Liver (tissue), 9 donors: ENCODE measurements around the gene APOA1. TPM values are rescaled to one million over a fixed set of nuclear protein-coding genes. Genes with fewer than 3 reads are reported as not detected.
A peak's percentile ranks its signal among the peaks of the same experiment; 100 is the strongest.

Source experiments
- DNase-seq: peaks from one replicate; pipeline ENCODE4 v3.0.0-alpha.2; 2017; ENCODE audit warnings: low spot score
- H3K27ac ChIP-seq, 2 donors: one replicate each; pipeline ENCODE4 v1.7.0; 2013; ENCODE audit warnings: inconsistent platforms in 2 of 2, low read length in 2 of 2, control low read depth in 1 of 2, low read depth in 1 of 2, mild to moderate bottlenecking in 1 of 2
- H3K27me3 ChIP-seq, 4 donors: one replicate each; pipeline versions ENCODE4 v1.6.1 to v1.7.0; 2013; ENCODE audit warnings: low read length in 3 of 4, inconsistent platforms in 1 of 4, mild to moderate bottlenecking in 1 of 4, moderate library complexity in 1 of 4; ENCODE audit not compliant: control insufficient read depth in 4 of 4, insufficient read depth in 4 of 4
- H3K36me3 ChIP-seq, 4 donors: one replicate each; pipeline versions ENCODE4 v1.6.1 to v1.7.0; 2013; ENCODE audit warnings: low read length in 3 of 4, mild to moderate bottlenecking in 3 of 4, low read depth in 1 of 4, moderate library complexity in 1 of 4; ENCODE audit not compliant: control insufficient read depth in 4 of 4, insufficient read depth in 3 of 4
- H3K4me1 ChIP-seq, 4 donors: one replicate each; pipeline versions ENCODE4 v1.6.1 to v1.7.0; 2013; ENCODE audit warnings: low read length in 3 of 4, mild to moderate bottlenecking in 3 of 4, moderate library complexity in 1 of 4; ENCODE audit not compliant: control insufficient read depth in 4 of 4, insufficient read depth in 4 of 4
- H3K4me3 ChIP-seq, 3 donors: one replicate each; pipeline versions ENCODE4 v1.6.1 to v1.7.0; 2013; ENCODE audit warnings: low read length in 3 of 3, control low read depth in 1 of 3, low read depth in 1 of 3, mild to moderate bottlenecking in 1 of 3
- H3K9ac ChIP-seq, 2 donors: one replicate each; pipeline ENCODE4 v1.7.0; 2013; ENCODE audit warnings: low read length in 2 of 2, mild to moderate bottlenecking in 2 of 2, moderate library complexity in 2 of 2, control low read depth in 1 of 2, low read depth in 1 of 2
- H3K9me3 ChIP-seq, 4 donors: one replicate each; pipeline versions ENCODE4 v1.6.1 to v1.7.0; 2013; ENCODE audit warnings: low read length in 3 of 4; ENCODE audit not compliant: control insufficient read depth in 4 of 4
- FOXA1 ChIP-seq: IDR thresholded peaks from 2 replicates; pipeline ENCODE4 v1.6.1; 2016; ENCODE audit warnings: antibody characterized with exemption
- GABPA ChIP-seq, 2 donors: IDR thresholded peaks in 1 of 2; conservative IDR thresholded peaks in 1 of 2; 2 replicates each; pipeline ENCODE4 v1.6.1; 2016; ENCODE audit warnings: antibody characterized with exemption in 2 of 2, mild to moderate bottlenecking in 1 of 2, moderate library complexity in 1 of 2
- HNF4A ChIP-seq, 2 donors: conservative IDR thresholded peaks; 2 replicates each; pipeline ENCODE4 v1.6.1; 2016; ENCODE audit warnings: antibody characterized with exemption in 2 of 2, mild to moderate bottlenecking in 2 of 2
- HNF4G ChIP-seq: IDR thresholded peaks from 2 replicates; pipeline ENCODE4 v1.6.1; 2016; ENCODE audit warnings: antibody characterized with exemption
- JUND ChIP-seq, 2 donors: IDR thresholded peaks; 2 replicates each; pipeline ENCODE4 v1.6.1; 2016; ENCODE audit warnings: antibody characterized with exemption in 2 of 2
- NR2F2 ChIP-seq: IDR thresholded peaks from 2 replicates; pipeline ENCODE4 v1.6.1; 2016; ENCODE audit warnings: antibody characterized with exemption
- RAD21 ChIP-seq, 2 donors: IDR thresholded peaks; 2 replicates each; pipeline ENCODE4 v1.6.1; 2016; ENCODE audit warnings: antibody characterized with exemption in 2 of 2, mild to moderate bottlenecking in 2 of 2
- RXRA ChIP-seq, 2 donors: IDR thresholded peaks; 2 replicates each; pipeline ENCODE4 v1.6.1; 2017 to 2018; ENCODE audit warnings: antibody characterized with exemption in 2 of 2, mild to moderate bottlenecking in 1 of 2
- SP1 ChIP-seq: IDR thresholded peaks from 2 replicates; pipeline ENCODE4 v1.6.1; 2018; ENCODE audit warnings: antibody characterized with exemption, mild to moderate bottlenecking
- TAF1 ChIP-seq: conservative IDR thresholded peaks from 2 replicates; pipeline ENCODE4 v1.6.1; 2016; ENCODE audit warnings: antibody characterized with exemption, mild to moderate bottlenecking
- YY1 ChIP-seq: IDR thresholded peaks from 2 replicates; pipeline ENCODE4 v1.6.1; 2016; ENCODE audit warnings: antibody characterized with exemption, mild to moderate bottlenecking
- WGBS: extraction: QIAGEN DNeasy Blood & Tissue Kit; methylation state at CpG from one replicate; pipeline ENCODE4 v1.1.7; 2013; 5-methylcytosine and 5-hydroxymethylcytosine counted together
- polyA plus RNA-seq, 2 donors: library from polyadenylated mRNA; stranded (reverse) in 1 of 2; unstranded in 1 of 2; fragments of 200-250 nt in 1 of 2; fragments of >200 nt in 1 of 2; fragmentation: Nextera tagmentation in 1 of 2; extraction: Ambion mirVana in 1 of 2; gene quantifications; one replicate each; pipeline versions ENCODE4 v1.2.1 to v1.2.3, GENCODE V29; 2013 to 2015
- total RNA-seq, 2 donors: library from RNA; depleted of rRNA; stranded (reverse); fragments of >200 nt; gene quantifications; one replicate each; pipeline ENCODE4 v1.2.3, GENCODE V29; 2014
- TF ChIP-seq, protein P1 (sequence below): fragments of 150-350 bp; IDR thresholded peaks from 2 replicates; pipeline ENCODE4 v1.5.1; 2017; ENCODE audit warnings: improper control_type of control experiment, low read depth, low read length; ENCODE audit not compliant: missing input control
- TF ChIP-seq, protein P2 (sequence below): IDR thresholded peaks from 2 replicates; pipeline ENCODE4 v1.6.1; 2016; ENCODE audit warnings: antibody characterized with exemption
- TF ChIP-seq, protein P3 (sequence below): IDR thresholded peaks from 2 replicates; pipeline ENCODE4 v1.6.1; 2016; ENCODE audit warnings: antibody characterized with exemption, mild to moderate bottlenecking
- TF ChIP-seq, protein P4 (sequence below): IDR thresholded peaks from 2 replicates; pipeline ENCODE4 v1.6.1; 2016; ENCODE audit warnings: antibody characterized with exemption
- donor health status: healthy.
- donor health status: healthy.
- donor health status: healthy.
- donor health status: healthy.
- donor health status: healthy.

Gene APOA1
- total and polyA plus RNA-seq, 4 donors, result 4,271 to 17,093 (median 8,590) TPM

DNA sequence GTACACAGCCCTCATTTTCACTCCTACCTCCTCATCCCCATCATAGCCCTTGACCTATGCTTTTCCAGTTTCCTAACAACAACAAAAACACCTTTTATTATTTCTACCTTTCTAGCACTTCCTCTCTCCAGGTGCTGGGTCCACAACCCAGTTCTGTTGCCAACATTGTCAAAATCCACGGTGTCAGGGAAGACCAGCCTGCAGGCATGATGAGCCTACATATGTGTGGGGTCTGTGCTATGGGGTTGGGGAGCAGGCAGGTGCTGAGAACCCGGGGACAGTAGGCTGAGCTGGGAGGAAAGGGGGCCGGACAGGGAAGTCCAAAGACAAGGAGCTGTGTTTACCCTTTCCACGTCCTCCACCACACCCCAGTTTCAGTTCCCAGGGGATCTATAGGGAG lies 48.9 kb downstream of the APOA1 start:
- 24% methylated on average over 4 of the region's 4 CpGs for WGBS
- Histone ChIP-seq H3K4me3 (peak overlapping the region; percentile 42 to 78 (median 68)), H3K4me1 (peaks cover 0 to 62% (median 53%) of the 10 kb centered on the region in 4 donors), H3K27ac (peak overlapping the region; percentile 65 to 79), H3K9me3 (no peaks in the 10 kb centered on the region), H3K9ac (peak overlapping the region; percentile 22 to 84), H3K36me3 (peaks cover 9 to 26% (median 22%) of the 10 kb centered on the region in 4 donors), H3K27me3 (no peaks in the 10 kb centered on the region)
- TF ChIP-seq, protein P1, sequence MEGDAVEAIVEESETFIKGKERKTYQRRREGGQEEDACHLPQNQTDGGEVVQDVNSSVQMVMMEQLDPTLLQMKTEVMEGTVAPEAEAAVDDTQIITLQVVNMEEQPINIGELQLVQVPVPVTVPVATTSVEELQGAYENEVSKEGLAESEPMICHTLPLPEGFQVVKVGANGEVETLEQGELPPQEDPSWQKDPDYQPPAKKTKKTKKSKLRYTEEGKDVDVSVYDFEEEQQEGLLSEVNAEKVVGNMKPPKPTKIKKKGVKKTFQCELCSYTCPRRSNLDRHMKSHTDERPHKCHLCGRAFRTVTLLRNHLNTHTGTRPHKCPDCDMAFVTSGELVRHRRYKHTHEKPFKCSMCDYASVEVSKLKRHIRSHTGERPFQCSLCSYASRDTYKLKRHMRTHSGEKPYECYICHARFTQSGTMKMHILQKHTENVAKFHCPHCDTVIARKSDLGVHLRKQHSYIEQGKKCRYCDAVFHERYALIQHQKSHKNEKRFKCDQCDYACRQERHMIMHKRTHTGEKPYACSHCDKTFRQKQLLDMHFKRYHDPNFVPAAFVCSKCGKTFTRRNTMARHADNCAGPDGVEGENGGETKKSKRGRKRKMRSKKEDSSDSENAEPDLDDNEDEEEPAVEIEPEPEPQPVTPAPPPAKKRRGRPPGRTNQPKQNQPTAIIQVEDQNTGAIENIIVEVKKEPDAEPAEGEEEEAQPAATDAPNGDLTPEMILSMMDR, result no peak
- TF ChIP-seq SP1 (no peak), FOXA1 (no peak), HNF4G (no peak), JUND (IDR thresholded peaks at IDR 0.05) (no peak), HNF4A (conservative IDR thresholded peaks at IDR 0.05) (no peak), RAD21 (IDR thresholded peaks at IDR 0.05) (no peak), YY1 (no peak)
- TF ChIP-seq, protein P2, sequence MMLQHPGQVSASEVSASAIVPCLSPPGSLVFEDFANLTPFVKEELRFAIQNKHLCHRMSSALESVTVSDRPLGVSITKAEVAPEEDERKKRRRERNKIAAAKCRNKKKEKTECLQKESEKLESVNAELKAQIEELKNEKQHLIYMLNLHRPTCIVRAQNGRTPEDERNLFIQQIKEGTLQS, result no peak
- TF ChIP-seq, protein P3, sequence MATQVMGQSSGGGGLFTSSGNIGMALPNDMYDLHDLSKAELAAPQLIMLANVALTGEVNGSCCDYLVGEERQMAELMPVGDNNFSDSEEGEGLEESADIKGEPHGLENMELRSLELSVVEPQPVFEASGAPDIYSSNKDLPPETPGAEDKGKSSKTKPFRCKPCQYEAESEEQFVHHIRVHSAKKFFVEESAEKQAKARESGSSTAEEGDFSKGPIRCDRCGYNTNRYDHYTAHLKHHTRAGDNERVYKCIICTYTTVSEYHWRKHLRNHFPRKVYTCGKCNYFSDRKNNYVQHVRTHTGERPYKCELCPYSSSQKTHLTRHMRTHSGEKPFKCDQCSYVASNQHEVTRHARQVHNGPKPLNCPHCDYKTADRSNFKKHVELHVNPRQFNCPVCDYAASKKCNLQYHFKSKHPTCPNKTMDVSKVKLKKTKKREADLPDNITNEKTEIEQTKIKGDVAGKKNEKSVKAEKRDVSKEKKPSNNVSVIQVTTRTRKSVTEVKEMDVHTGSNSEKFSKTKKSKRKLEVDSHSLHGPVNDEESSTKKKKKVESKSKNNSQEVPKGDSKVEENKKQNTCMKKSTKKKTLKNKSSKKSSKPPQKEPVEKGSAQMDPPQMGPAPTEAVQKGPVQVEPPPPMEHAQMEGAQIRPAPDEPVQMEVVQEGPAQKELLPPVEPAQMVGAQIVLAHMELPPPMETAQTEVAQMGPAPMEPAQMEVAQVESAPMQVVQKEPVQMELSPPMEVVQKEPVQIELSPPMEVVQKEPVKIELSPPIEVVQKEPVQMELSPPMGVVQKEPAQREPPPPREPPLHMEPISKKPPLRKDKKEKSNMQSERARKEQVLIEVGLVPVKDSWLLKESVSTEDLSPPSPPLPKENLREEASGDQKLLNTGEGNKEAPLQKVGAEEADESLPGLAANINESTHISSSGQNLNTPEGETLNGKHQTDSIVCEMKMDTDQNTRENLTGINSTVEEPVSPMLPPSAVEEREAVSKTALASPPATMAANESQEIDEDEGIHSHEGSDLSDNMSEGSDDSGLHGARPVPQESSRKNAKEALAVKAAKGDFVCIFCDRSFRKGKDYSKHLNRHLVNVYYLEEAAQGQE, result no peak
- no peak for DNase-seq

DNA sequence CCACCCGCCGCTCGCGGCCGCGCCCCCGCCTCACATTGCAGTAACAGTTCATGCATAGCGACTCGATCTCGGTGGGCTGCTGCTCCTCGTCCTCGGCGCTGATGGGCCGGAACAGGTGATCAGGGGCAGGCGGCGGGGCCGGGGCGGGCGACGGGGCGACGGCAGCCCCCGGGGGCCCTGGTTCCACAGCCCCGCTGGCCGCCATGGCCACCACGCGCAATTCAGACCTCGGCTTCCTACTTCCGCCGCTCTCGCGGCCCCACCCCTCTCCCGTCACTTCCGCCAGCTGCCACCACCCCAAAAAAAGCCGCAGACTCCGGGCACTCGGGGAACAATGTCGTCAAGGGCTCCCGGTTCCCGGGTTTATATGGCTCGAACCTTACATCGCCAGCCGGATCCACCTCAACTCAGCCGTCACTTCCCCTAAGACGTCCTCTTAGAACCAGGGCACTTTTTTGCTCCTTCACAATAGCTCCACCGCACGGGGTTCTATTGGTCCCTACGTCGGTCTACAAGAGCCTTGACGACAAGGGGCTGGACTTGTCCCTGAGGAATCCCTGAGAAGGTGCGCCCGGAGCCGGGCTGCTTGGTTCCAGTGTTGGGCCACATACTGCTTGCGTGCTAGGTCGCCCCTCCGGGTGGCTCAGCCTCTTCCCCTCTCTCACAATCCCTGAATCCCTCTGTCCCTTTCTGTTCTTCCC lies 49.5 kb downstream of the APOA1 start, which contains the start of gene ZPR1:
Gene ZPR1, minus strand, starts transcription at position 238 of the 701 bp plus-strand sequence. Its CDS starts 33 bp downstream, at position 205.
- Histone ChIP-seq H3K9ac (peak within 1 kb of the TSS; percentile 22 to 84), H3K4me3 (peak within 1 kb of the TSS; percentile 42 to 78 (median 68)), H3K4me1 (peaks cover 0 to 58% (median 49%) of the 10 kb centered on the region in 4 donors), H3K36me3 (peaks cover 9 to 32% (median 27%) of the 10 kb centered on the region in 4 donors), H3K27ac (peak within 1 kb of the TSS; percentile 65 to 79), H3K9me3 (no peaks in the 10 kb centered on the region), H3K27me3 (no peaks in the 10 kb centered on the region)
- DNase-seq, result peak; percentile 87
- WGBS, result under 1% methylated on average over 56 of the region's 56 CpGs
- TF ChIP-seq JUND (IDR thresholded peaks at IDR 0.05) (peak; percentile 12 to 35), NR2F2 (no peak), RAD21 (IDR thresholded peaks at IDR 0.05) (peak in 1 of 2 donors; percentile 24), GABPA (IDR thresholded peaks at IDR 0.05 in 1 of 2, conservative IDR thresholded peaks at IDR 0.05 in 1 of 2) (peak; percentile 80 to 91), RXRA (IDR thresholded peaks at IDR 0.05) (peak in 1 of 2 donors; percentile 40), HNF4A (conservative IDR thresholded peaks at IDR 0.05) (peak in 1 of 2 donors; percentile 13), SP1 (peak; percentile 42), TAF1 (no peak), YY1 (peak; percentile 86)
- TF ChIP-seq, protein P4, sequence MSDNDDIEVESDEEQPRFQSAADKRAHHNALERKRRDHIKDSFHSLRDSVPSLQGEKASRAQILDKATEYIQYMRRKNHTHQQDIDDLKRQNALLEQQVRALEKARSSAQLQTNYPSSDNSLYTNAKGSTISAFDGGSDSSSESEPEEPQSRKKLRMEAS, result no peak
- TF ChIP-seq, protein P3, result peak; percentile 58
